ENCODE measurements around the gene MATCAP1.

Gene MATCAP1

DNA sequence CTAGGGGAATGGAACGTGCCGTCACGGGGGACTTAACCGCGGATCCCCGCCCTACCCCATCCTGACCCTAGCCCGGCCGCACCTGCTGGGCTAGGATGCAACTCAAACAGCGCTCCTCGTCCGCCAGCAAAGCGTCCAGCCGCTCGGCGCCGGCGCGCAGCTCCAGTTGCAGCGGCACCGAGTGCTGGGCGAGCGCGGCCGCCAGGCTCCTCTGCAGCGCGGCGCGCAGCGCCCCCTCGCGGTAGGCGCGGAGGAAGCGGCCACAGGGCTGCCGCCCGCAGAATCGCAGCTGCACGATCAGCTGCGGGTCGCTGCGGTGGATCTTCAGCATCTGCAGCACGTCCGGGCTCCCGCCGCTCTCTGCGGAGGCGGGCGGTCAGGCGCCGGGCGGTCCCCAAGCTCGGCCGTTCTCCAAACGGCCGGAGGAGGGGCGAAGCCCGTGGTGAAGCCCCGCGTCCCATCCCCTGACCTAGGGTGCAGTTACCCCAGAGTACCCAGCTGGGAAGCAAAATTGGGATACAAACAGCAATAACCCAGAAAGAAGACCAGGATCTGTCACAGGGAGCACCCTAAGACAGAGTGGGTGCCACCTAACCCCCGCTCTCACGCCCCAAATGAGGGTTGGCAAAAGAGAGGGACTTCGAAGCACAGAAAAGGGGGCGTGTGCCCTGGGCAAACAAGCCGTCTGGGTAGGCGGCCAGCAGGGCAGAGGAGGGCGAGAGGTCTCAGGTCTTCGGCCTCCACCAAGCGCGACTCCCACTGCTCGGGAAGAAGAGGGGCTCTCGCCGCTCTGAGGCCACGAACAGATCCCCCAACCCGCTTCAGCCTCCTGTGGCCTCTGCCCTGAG is 28.2 kb downstream of the MATCAP1 start:
- TF ChIP-seq, protein P1, sequence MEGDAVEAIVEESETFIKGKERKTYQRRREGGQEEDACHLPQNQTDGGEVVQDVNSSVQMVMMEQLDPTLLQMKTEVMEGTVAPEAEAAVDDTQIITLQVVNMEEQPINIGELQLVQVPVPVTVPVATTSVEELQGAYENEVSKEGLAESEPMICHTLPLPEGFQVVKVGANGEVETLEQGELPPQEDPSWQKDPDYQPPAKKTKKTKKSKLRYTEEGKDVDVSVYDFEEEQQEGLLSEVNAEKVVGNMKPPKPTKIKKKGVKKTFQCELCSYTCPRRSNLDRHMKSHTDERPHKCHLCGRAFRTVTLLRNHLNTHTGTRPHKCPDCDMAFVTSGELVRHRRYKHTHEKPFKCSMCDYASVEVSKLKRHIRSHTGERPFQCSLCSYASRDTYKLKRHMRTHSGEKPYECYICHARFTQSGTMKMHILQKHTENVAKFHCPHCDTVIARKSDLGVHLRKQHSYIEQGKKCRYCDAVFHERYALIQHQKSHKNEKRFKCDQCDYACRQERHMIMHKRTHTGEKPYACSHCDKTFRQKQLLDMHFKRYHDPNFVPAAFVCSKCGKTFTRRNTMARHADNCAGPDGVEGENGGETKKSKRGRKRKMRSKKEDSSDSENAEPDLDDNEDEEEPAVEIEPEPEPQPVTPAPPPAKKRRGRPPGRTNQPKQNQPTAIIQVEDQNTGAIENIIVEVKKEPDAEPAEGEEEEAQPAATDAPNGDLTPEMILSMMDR (IDR thresholded peaks at IDR 0.05; ENCODE audit: insufficient read depth, low read depth, low read length, missing control alignments) = peak; percentile 90
- DNase-seq (ENCODE audit: low read depth) = peak; percentile 84
- H3K4me3 ChIP-seq (ENCODE audit: low read depth, low read length) = no peak overlapping the region

DNA sequence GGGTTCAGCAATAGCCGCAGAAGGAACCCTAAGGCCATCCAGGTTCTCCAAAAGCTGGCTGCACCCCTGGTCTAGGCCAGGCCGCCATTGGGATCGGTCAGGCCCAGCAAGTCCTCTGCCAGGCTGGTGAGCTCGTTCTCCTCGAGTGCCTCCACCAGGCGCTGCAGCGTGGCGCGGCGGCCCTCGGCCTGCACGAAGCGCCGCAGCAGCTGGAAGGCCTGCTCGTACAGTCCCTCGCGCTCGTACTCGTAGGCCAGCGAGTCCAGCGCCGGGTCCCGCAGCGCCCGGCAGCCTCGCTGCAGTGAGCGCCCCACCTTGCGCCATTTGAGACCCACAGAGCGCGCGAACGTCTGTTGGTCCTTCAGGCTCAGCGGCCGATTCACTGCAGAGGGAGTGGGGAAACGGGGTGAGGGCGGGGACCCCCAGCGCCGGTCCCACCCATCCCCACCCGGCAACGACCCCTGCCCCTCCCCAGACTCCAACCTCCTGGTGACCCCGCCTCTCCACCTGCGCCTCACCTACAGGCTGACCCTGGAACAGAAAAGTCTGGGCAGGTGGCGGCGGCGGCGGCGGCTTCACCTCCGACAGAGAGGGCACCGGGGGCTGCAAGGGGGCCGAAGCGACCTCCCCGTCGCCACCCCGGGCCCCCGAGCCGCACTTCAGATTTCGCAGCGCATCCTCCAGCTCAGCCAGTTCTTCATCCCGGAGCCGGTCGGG is 29.0 kb downstream of the MATCAP1 start:
- TF ChIP-seq, protein P1 (IDR thresholded peaks at IDR 0.05; ENCODE audit: insufficient read depth, low read depth, low read length, missing control alignments) = no peak
- H3K4me3 ChIP-seq (ENCODE audit: low read depth, low read length) = no peak overlapping the region
- no peak for DNase-seq (ENCODE audit: low read depth)

DNA sequence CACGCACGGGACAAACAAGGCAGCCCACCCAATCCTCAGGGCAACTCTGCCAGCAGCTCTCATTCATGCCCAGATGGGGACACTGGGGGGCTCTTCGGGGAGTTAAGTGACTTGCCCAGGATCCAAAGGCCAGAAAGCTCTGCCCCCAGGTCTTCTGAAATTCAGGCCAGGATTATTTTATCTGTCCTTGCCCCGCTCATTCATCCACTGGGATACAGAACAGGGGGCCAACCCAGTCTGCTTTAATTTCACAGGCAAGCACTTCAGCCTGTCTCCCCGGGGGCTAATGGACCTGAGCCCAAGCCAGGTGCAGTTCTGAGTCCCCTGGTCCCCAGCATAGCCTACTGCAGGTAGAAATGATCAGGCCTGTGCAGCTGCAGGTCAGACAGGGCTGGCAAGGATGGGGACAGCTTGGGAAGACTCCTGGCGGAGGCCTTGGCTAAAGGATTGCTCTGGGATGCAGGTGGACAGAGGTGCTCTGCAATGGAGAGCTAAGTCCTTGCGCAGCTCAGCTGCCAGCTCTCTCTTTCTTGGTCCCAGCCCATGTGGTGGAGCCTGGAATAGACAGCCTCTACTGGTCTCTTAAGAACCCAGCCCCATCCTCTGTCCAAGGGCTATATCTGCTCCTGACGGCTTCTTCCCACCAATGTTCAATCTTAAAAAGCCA is 32.2 kb downstream of the MATCAP1 start:
- no peak overlapping the region for H3K4me3 ChIP-seq (ENCODE audit: low read depth, low read length)
- DNase-seq (ENCODE audit: low read depth) = no peak
- TF ChIP-seq, protein P1 (IDR thresholded peaks at IDR 0.05; ENCODE audit: insufficient read depth, low read depth, low read length, missing control alignments) = no peak

DNA sequence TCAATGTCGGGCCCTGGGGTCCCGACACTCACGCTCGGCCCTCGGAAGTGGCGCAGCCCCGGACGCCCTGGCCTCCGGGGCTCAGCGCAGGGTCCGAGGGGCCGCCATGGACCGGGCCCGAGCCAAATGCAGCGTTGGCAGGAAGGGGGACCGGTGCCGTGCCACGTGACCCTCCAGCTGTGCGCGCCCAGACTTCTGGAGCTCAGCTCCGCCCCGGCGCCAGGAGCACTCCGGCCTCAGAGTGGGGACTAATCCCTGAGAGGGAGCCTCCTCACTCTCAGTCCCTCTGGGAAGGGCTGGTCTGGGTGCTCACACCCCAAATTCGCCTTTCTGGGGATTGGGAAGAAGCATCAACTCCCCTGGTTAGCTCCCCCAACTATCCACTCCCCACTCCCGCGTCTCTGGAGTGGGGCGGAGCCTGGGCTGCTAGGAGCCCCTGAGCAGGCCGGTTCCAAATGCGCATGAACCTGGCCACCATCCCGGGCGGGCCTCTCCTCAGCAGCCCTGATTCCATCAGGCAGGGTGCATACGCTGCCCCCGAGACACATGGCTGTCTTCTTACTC is 32.8 kb downstream of the MATCAP1 start, which contains the start of gene B3GNT9:
Gene B3GNT9 (minus strand): TSS at position 166 of the 564 bp plus-strand sequence. CDS start 513 bp downstream, outside the sequence.
- H3K4me3 ChIP-seq (ENCODE audit: low read depth, low read length) = peak within 1 kb of the TSS; percentile 73
- TF ChIP-seq, protein P1 (IDR thresholded peaks at IDR 0.05; ENCODE audit: insufficient read depth, low read depth, low read length, missing control alignments) = no peak
- DNase-seq (ENCODE audit: low read depth) = peak; percentile 67

DNA sequence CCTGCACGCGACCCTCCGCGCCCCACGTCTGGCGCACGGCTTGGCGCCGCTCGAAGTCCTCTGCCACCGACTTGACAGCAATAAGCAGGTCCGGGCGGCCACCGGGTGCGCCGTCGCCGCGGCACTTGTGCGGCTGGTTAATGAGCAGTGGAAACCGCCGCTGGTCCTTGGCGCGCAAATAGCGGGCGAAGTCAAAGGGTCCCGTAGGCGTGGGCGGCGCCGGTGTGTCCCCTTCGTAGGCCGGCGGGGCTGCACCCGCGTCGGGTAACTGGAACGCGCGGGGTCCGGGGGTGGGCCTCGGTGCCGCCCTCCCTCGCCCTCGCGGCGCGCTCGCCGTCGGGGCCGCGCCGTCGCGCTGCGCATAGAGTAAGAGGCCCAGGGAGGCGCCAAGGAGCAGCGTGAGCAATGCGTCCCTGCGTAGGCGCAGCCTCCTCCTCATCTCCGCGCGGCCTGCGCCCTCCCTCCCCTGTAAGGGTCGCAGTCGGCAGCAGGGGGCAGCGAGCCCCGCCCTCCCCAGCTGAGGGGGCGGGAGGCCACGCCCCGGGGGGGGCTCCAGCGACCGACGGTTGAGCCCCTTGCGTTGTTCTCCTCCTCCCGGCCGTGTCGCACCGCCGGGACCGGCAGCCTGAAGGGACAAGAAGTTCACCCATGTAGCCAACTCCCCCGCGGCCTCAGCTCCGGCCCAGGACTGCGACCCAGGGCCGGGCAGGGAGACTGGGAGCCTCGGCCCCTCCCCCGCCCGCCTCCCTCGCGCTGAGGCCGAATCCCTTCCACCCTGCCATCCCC is 33.5 kb downstream of the MATCAP1 start:
- TF ChIP-seq, protein P1 (IDR thresholded peaks at IDR 0.05; ENCODE audit: insufficient read depth, low read depth, low read length, missing control alignments) = no peak
- H3K4me3 ChIP-seq (ENCODE audit: low read depth, low read length) = peak overlapping the region; percentile 73
- peak; percentile 44 for DNase-seq (ENCODE audit: low read depth)
